Measurements from ENCODE around the gene MNT.

Gene MNT

GRCh38 chr17:2396192-2396567, 4.7 kb downstream of the MNT start:
- no peak for DNase-seq (ENCODE audit: low read depth)

GRCh38 chr17:2395258-2396181, 5.3 kb downstream of the MNT start:
- no peak for DNase-seq (ENCODE audit: low read depth)

GRCh38 chr17:2394775-2395201, 6.1 kb downstream of the MNT start:
- no peak for DNase-seq (ENCODE audit: low read depth)

- no peak for DNase-seq (ENCODE audit: low read depth)
Measured at GRCh38 chr17:2393954-2394749, 6.7 kb downstream of the MNT start.

GRCh38 chr17:2393174-2393953, 7.5 kb downstream of the MNT start:
- DNase-seq (ENCODE audit: low read depth), result peak; percentile 84

- DNase-seq (ENCODE audit: low read depth), result peak; percentile 93
Measured at GRCh38 chr17:2392252-2393173, 8.3 kb downstream of the MNT start.

GRCh38 chr17:2391597-2392251, 9.1 kb downstream of the MNT start:
- DNase-seq (ENCODE audit: low read depth), result no peak

GRCh38 chr17:2390199-2390836, 10.5 kb downstream of the MNT start:
- no peak for DNase-seq (ENCODE audit: low read depth)

- DNase-seq (ENCODE audit: low read depth), result no peak
Measured at GRCh38 chr17:2388683-2389055, 12.2 kb downstream of the MNT start.

- no peak for DNase-seq (ENCODE audit: low read depth)
Measured at GRCh38 chr17:2388020-2388682, 12.7 kb downstream of the MNT start.

- no peak for DNase-seq (ENCODE audit: low read depth)
Measured at GRCh38 chr17:2387086-2388019, 13.5 kb downstream of the MNT start.

GRCh38 chr17:2386400-2387085, 14.3 kb downstream of the MNT start:
- DNase-seq (ENCODE audit: low read depth), result no peak

- no peak for DNase-seq (ENCODE audit: low read depth)
Measured at GRCh38 chr17:2385240-2386210, 15.3 kb downstream of the MNT start.

GRCh38 chr17:2384439-2385127, 16.3 kb downstream of the MNT start:
- no peak for DNase-seq (ENCODE audit: low read depth)

GRCh38 chr17:2383628-2384167, 17.2 kb downstream of the MNT start:
- no peak for DNase-seq (ENCODE audit: low read depth)

Data from stimulated activated CD8-positive, alpha-beta memory T cell treated with anti-CD3 and anti-CD28 coated beads, Interleukin-12 subunit alpha, Interleukin-12 subunit beta, amount 100 ng/mL, for 1 hour (primary cell).